ENCODE data around the gene MALAT1. TPM values are rescaled to one million over a fixed set of nuclear protein-coding genes. Genes with fewer than 3 reads are reported as not detected.

Gene MALAT1
- total and polyA plus RNA-seq, 2 of the 8 experiments (the other 6 are each of a cell fraction or from before 2014, with no cell fraction given) = 115 to 984 TPM

DNA sequence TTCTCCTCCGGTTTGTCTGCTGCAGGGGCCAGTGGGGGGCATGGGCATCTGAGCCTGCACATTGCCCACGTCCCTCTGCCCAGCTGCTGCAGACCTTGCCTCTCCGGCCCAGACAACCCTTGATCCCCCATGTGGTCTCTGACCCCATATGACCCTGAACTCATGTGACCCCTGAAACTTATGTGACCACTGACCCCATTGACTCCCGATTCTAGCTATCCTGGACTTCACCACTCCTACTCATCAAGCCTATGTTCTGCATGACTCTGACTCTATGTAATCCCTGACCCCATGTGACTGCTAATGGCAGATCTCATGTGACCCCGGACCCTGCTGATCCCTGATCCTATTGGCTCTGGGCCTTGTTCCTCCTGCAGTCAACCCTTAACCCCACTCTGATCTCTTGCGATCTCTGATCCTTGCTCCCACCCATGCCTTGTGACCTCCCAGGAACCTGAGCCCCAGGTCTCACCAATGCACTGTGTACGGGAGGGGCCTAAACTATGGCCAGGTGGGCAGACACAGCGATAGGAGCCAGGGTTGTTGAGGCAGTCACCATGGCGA, 53.6 kb downstream of the MALAT1 start:
- Histone ChIP-seq H2BK15ac (ENCODE audit: low read length) (peak overlapping the region; percentile 2), H3K27me3 (replicated peaks in 1 of 4; ENCODE audit: control insufficient read depth in 3 of 4, extremely low read depth in 1 of 4, insufficient read depth in 3 of 4, low read length in 3 of 4) (peaks cover 2 to 40% (median 27%) of the 10 kb centered on the region in 4 experiments; a peak in 6 of 7 replicates), H3K4ac (replicated peaks; ENCODE audit: insufficient read length, low read depth, low read length) (no peak overlapping the region), H4K91ac (replicated peaks; ENCODE audit: insufficient read length, low read length) (no peak overlapping the region), H3K23me2 (ENCODE audit: low read depth, low read length) (peaks cover 7% of the 10 kb centered on the region; the same call in 1 of the 2 replicates), H2AFZ (ENCODE audit: low read length) (no peak overlapping the region), H3K36me3 (ENCODE audit: control insufficient read depth in 2 of 4, insufficient read depth in 4 of 4, low read length in 3 of 4) (no peaks in the 10 kb centered on the region), H3K4me2 (ENCODE audit: insufficient read depth in 1 of 2, low read depth in 2 of 2, low read length in 2 of 2) (peak overlapping the region in 1 of 2 experiments; percentile 57; a peak in 2 of 4 replicates), H3K27ac (ENCODE audit: low read depth, low read length) (no peak overlapping the region), H2AK5ac (ENCODE audit: low read depth, low read length) (no peak overlapping the region), H3K18ac (ENCODE audit: extremely low read depth, low read length) (no peak overlapping the region), H2BK12ac (ENCODE audit: low read depth, low read length) (peak overlapping the region; percentile 4; the same call in 1 of the 2 replicates), H2BK120ac (replicated peaks; ENCODE audit: low read depth, low read length) (no peak overlapping the region), H4K8ac (ENCODE audit: extremely low read depth, insufficient read depth, low read length) (no peak overlapping the region; the same call in 1 of the 2 replicates), H3K4me3 (ENCODE audit: extremely low read depth in 1 of 4, insufficient read depth in 2 of 4, low read depth in 3 of 4, low read length in 4 of 4) (no peak overlapping the region), H4K20me1 (replicated peaks in 1 of 2; ENCODE audit: control insufficient read depth in 1 of 2, insufficient read depth in 2 of 2, low read length in 2 of 2) (peaks cover 0 to 2% of the 10 kb centered on the region in 2 experiments), H2BK20ac (ENCODE audit: low read length) (peak overlapping the region; percentile 34; the same call in 1 of the 2 replicates), H3K9ac (replicated peaks in 1 of 4; ENCODE audit: extremely low read depth in 1 of 4, low read depth in 3 of 4, low read length in 3 of 4) (no peak overlapping the region), H3K9me3 (ENCODE audit: insufficient read depth in 2 of 2, low read depth in 1 of 2, low read length in 1 of 2) (no peaks in the 10 kb centered on the region), H3K56ac (replicated peaks; ENCODE audit: insufficient read length, low read depth, low read length) (no peak overlapping the region), H3K79me2 (ENCODE audit: control insufficient read depth in 1 of 2, insufficient read depth in 2 of 2, low read length in 2 of 2) (no peaks in the 10 kb centered on the region), H3K14ac (ENCODE audit: insufficient read length) (no peak overlapping the region), H2BK5ac (ENCODE audit: low read depth, low read length) (0 out of 2 replicates have a peak overlapping the region, but pooled peaks have one; percentile 31), H3K79me1 (ENCODE audit: low read depth, low read length) (no peaks in the 10 kb centered on the region), H3K4me1 (replicated peaks in 1 of 4; ENCODE audit: control insufficient read depth in 3 of 4, insufficient read depth in 4 of 4, low read length in 3 of 4) (peaks cover 0 to 38% (median 28%) of the 10 kb centered on the region in 4 experiments; a peak in 6 of 7 replicates), H4K5ac (ENCODE audit: insufficient read length, low read depth, low read length) (no peak overlapping the region), H3K23ac (ENCODE audit: insufficient read length) (no peak overlapping the region)
- 73% methylated on average over 9 of the region's 9 CpGs; no CpG with 5 or more reads in 1 of the 2 experiments for WGBS, 2 experiments (ENCODE audit: extremely low coverage in 1 of 2, insufficient coverage in 1 of 2, insufficient read length in 1 of 2, insufficient replicate concordance in 2 of 2, low coverage in 1 of 2, low lambda C conversion rate in 2 of 2, missing lambda C conversion rate in 1 of 2)
- TF ChIP-seq SP4 (IDR thresholded peaks at IDR 0.05; ENCODE audit: low read length) = no peak; the same call in 1 of the 2 replicates
- no peak for TF ChIP-seq CEBPB (IDR thresholded peaks at IDR 0.05; ENCODE audit: low read depth, low read length)
- no peak for TF ChIP-seq SRF (IDR thresholded peaks at IDR 0.05; ENCODE audit: low read depth, low read length)
- TF ChIP-seq BRCA1 (IDR thresholded peaks at IDR 0.05; ENCODE audit: low read depth, low read length) = no peak
- no peak for TF ChIP-seq KDM5A (IDR thresholded peaks at IDR 0.05; ENCODE audit: low read length)
- TF ChIP-seq, protein P1, sequence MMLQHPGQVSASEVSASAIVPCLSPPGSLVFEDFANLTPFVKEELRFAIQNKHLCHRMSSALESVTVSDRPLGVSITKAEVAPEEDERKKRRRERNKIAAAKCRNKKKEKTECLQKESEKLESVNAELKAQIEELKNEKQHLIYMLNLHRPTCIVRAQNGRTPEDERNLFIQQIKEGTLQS (IDR thresholded peaks at IDR 0.05; ENCODE audit: insufficient read depth, low read depth, low read length) = 0 out of 2 replicates have a peak, but pooled peaks have one; percentile 10
- TF ChIP-seq RNF2 (IDR thresholded peaks at IDR 0.05; ENCODE audit: borderline replicate concordance, low read depth, low read length, missing control alignments, poor library complexity, severe bottlenecking) = no peak
- TF ChIP-seq, protein P2, sequence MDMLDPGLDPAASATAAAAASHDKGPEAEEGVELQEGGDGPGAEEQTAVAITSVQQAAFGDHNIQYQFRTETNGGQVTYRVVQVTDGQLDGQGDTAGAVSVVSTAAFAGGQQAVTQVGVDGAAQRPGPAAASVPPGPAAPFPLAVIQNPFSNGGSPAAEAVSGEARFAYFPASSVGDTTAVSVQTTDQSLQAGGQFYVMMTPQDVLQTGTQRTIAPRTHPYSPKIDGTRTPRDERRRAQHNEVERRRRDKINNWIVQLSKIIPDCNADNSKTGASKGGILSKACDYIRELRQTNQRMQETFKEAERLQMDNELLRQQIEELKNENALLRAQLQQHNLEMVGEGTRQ (IDR thresholded peaks at IDR 0.05; ENCODE audit: low read length) = peak; percentile 73
- no peak for TF ChIP-seq GABPA (IDR thresholded peaks at IDR 0.05; ENCODE audit: borderline replicate concordance, insufficient read depth, low read length)
- FAIRE-seq (no peak), DNase-seq (ENCODE audit: low read depth in 1 of 2, low spot score in 2 of 2) (no peak)
- POLR2A ChIA-PET (ENCODE audit: partially characterized antibody) = interaction anchor here (0.6 to 3.0 kb wide), 9 partner anchors 11 to 472 kb away, joined by 3 to 22 read pairs (median 6); partner anchors contain the start of genes FAM89B, MALAT1 and SCYL1
- CTCF ChIA-PET (ENCODE audit: partially characterized antibody) = interaction anchor here (0.6 to 6.9 kb wide), 20 partner anchors 7 to 728 kb away, joined by 3 to 78 read pairs (median 6); partner anchors contain the start of genes CCDC85B, EHBP1L1, FAM89B and KCNK7
